PFSK-1 (cell line): ENCODE measurements around the gene OPN4.

Experiments
- FOXP2 ChIP-seq: optimal IDR thresholded peaks from 2 replicates; pipeline ENCODE3; 2011; ENCODE audit warnings: borderline replicate concordance, control low read depth, inconsistent platforms; ENCODE audit not compliant: insufficient read depth; ENCODE audit errors: extremely low read length, extremely low read depth
- POLR2AphosphoS5 ChIP-seq: IDR thresholded peaks from 2 replicates; pipeline ENCODE4 v1.6.1; 2012; ENCODE audit warnings: low read depth, mild to moderate bottlenecking, control low read depth, low read length, moderate library complexity
- REST ChIP-seq, 2 experiments: IDR thresholded peaks; 2 replicates each; pipeline versions ENCODE4 v1.6.1 to v1.8.0; 2011 to 2012; ENCODE audit warnings: low read depth in 2 of 2, low read length in 2 of 2, control low read depth in 1 of 2, inconsistent platforms in 1 of 2, mild to moderate bottlenecking in 1 of 2, moderate library complexity in 1 of 2; ENCODE audit not compliant: insufficient read depth in 1 of 2
- SIN3A ChIP-seq: IDR thresholded peaks from 2 replicates; pipeline ENCODE4 v1.6.1; 2012; ENCODE audit warnings: mild to moderate bottlenecking, low read length, moderate library complexity, borderline replicate concordance; ENCODE audit not compliant: insufficient read depth
- TAF1 ChIP-seq: IDR thresholded peaks from 2 replicates; pipeline ENCODE4 v1.6.1; 2012; ENCODE audit warnings: low read length, control low read depth, borderline replicate concordance; ENCODE audit not compliant: insufficient read depth

GRCh38 chr10:86658261-86658741, 4.0 kb downstream of the OPN4 start:
- TF ChIP-seq POLR2AphosphoS5, result no peak
- TF ChIP-seq SIN3A, result no peak
- TF ChIP-seq TAF1, result no peak
- no peak for TF ChIP-seq REST (IDR thresholded peaks at IDR 0.05; ENCODE audit: insufficient read depth in 1 of 2, low read depth in 2 of 2, low read length in 2 of 2)
- no peak for TF ChIP-seq FOXP2
